ENCODE data around the gene ATP6V0E1.
"Not testable (repeated sequence)": the region's sequence is repeated elsewhere in the genome, so short reads cannot be mapped to it uniquely, and the experiment has no call there.

Gene ATP6V0E1

GRCh38 chr5:173015192-173015591, 31.6 kb downstream of the ATP6V0E1 start:
- H2AFZ ChIP-seq (ENCODE audit: low read depth): no peak overlapping the region
- H3K4me2 ChIP-seq: no peak overlapping the region
- H3K27ac ChIP-seq: no peak overlapping the region
- no peaks in the 10 kb centered on the region for H3K36me3 ChIP-seq (ENCODE audit: insufficient read depth)
- no peak for TF ChIP-seq CTCF (conservative IDR thresholded peaks at IDR 0.05; ENCODE audit: low read depth, low read length)
- no peak overlapping the region for H3K4me3 ChIP-seq (IDR thresholded peaks at IDR 0.05; ENCODE audit: insufficient read depth, low read depth, low read length)
- H3K27me3 ChIP-seq (ENCODE audit: insufficient read depth, low read depth): no peaks in the 10 kb centered on the region
- peaks cover 59% of the 10 kb centered on the region for H3K79me2 ChIP-seq (ENCODE audit: insufficient read depth, low read depth)
- no peak overlapping the region for H3K9ac ChIP-seq
- no peaks in the 10 kb centered on the region for H4K20me1 ChIP-seq (ENCODE audit: insufficient read depth)
- no peaks in the 10 kb centered on the region for H3K4me1 ChIP-seq (ENCODE audit: low read depth, poor library complexity, severe bottlenecking)

GRCh38 chr5:173015598-173016455, 32.3 kb downstream of the ATP6V0E1 start:
- no peaks in the 10 kb centered on the region for H3K4me1 ChIP-seq (ENCODE audit: low read depth, poor library complexity, severe bottlenecking)
- H3K4me2 ChIP-seq: no peak overlapping the region
- no peak overlapping the region for H3K9ac ChIP-seq
- no peak for TF ChIP-seq CTCF (conservative IDR thresholded peaks at IDR 0.05; ENCODE audit: low read depth, low read length)
- H3K27ac ChIP-seq: no peak overlapping the region
- H3K4me3 ChIP-seq (IDR thresholded peaks at IDR 0.05; ENCODE audit: insufficient read depth, low read depth, low read length): no peak overlapping the region
- H4K20me1 ChIP-seq (ENCODE audit: insufficient read depth): no peaks in the 10 kb centered on the region
- no peak overlapping the region for H2AFZ ChIP-seq (ENCODE audit: low read depth)
- H3K27me3 ChIP-seq (ENCODE audit: insufficient read depth, low read depth): no peaks in the 10 kb centered on the region
- H3K36me3 ChIP-seq (ENCODE audit: insufficient read depth): no peaks in the 10 kb centered on the region
- H3K79me2 ChIP-seq (ENCODE audit: insufficient read depth, low read depth): peaks cover 55% of the 10 kb centered on the region

- no peak overlapping the region for H3K4me2 ChIP-seq
- H3K36me3 ChIP-seq (ENCODE audit: insufficient read depth): no peaks in the 10 kb centered on the region
- H3K27ac ChIP-seq: no peak overlapping the region
- H3K79me2 ChIP-seq (ENCODE audit: insufficient read depth, low read depth): peaks cover 54% of the 10 kb centered on the region
- H2AFZ ChIP-seq (ENCODE audit: low read depth): no peak overlapping the region
- no peaks in the 10 kb centered on the region for H3K27me3 ChIP-seq (ENCODE audit: insufficient read depth, low read depth)
- TF ChIP-seq CTCF (conservative IDR thresholded peaks at IDR 0.05; ENCODE audit: low read depth, low read length): no peak
- H3K4me3 ChIP-seq (IDR thresholded peaks at IDR 0.05; ENCODE audit: insufficient read depth, low read depth, low read length): no peak overlapping the region
- H3K9ac ChIP-seq: no peak overlapping the region
- no peaks in the 10 kb centered on the region for H4K20me1 ChIP-seq (ENCODE audit: insufficient read depth)
- H3K4me1 ChIP-seq (ENCODE audit: low read depth, poor library complexity, severe bottlenecking): no peaks in the 10 kb centered on the region
Observed at GRCh38 chr5:173016598-173017046, 33.1 kb downstream of the ATP6V0E1 start.

- not testable (repeated sequence) for H3K9ac ChIP-seq; H2AFZ ChIP-seq (ENCODE audit: low read depth); H3K4me1 ChIP-seq (ENCODE audit: low read depth, poor library complexity, severe bottlenecking); H4K20me1 ChIP-seq (ENCODE audit: insufficient read depth); H3K36me3 ChIP-seq (ENCODE audit: insufficient read depth); H3K4me2 ChIP-seq; H3K27me3 ChIP-seq (ENCODE audit: insufficient read depth, low read depth); H3K27ac ChIP-seq; H3K4me3 ChIP-seq (IDR thresholded peaks at IDR 0.05; ENCODE audit: insufficient read depth, low read depth, low read length)
- H3K79me2 ChIP-seq (ENCODE audit: insufficient read depth, low read depth): peaks cover 54% of the 10 kb centered on the region
Observed at GRCh38 chr5:173017087-173017486, 33.5 kb downstream of the ATP6V0E1 start.

GRCh38 chr5:173018358-173018757, 34.8 kb downstream of the ATP6V0E1 start:
- Histone ChIP-seq H3K4me2 (no peak overlapping the region), H3K79me2 (ENCODE audit: insufficient read depth, low read depth) (peaks cover 56% of the 10 kb centered on the region), H3K4me3 (IDR thresholded peaks at IDR 0.05; ENCODE audit: insufficient read depth, low read depth, low read length) (no peak overlapping the region), H3K9ac (no peak overlapping the region), H3K4me1 (ENCODE audit: low read depth, poor library complexity, severe bottlenecking) (no peaks in the 10 kb centered on the region), H3K36me3 (ENCODE audit: insufficient read depth) (no peaks in the 10 kb centered on the region), H4K20me1 (ENCODE audit: insufficient read depth) (no peaks in the 10 kb centered on the region), H3K27ac (no peak overlapping the region), H3K27me3 (ENCODE audit: insufficient read depth, low read depth) (no peaks in the 10 kb centered on the region), H2AFZ (ENCODE audit: low read depth) (no peak overlapping the region)
- TF ChIP-seq CTCF (conservative IDR thresholded peaks at IDR 0.05; ENCODE audit: low read depth, low read length): no peak

Measured in KMS-11 (cell line).